Fibroblast of lung (primary cell): ENCODE data around the gene TWNK. TPM values are rescaled to one million over a fixed set of nuclear protein-coding genes. Genes with fewer than 3 reads are reported as not detected.

Experiments used
- DNase-seq, 2 donors: peaks; one replicate each; pipeline versions ENCODE4 v3.0.0 to v3.0.0-alpha.2; 2010; ENCODE audit warnings: low read depth in 2 of 2
- H2AFZ ChIP-seq: 2 replicates; pipeline ENCODE4 v1.5.1; 2012; ENCODE audit warnings: low read length, control low read depth, inconsistent platforms
- H3K27ac ChIP-seq: 2 replicates; pipeline ENCODE4 v1.5.1; 2011; ENCODE audit warnings: low read length, control low read depth; ENCODE audit not compliant: insufficient read depth
- H3K27me3 ChIP-seq: 2 replicates; pipeline ENCODE4 v1.5.1; 2011; ENCODE audit warnings: mild to moderate bottlenecking, low read length; ENCODE audit not compliant: control insufficient read depth, insufficient read depth
- H3K36me3 ChIP-seq: 2 replicates; pipeline ENCODE4 v1.5.1; 2011; ENCODE audit warnings: low read length; ENCODE audit not compliant: control insufficient read depth, insufficient read depth
- H3K4me1 ChIP-seq: 2 replicates; pipeline ENCODE4 v1.5.1; 2011; ENCODE audit warnings: low read length; ENCODE audit not compliant: control insufficient read depth, insufficient read depth; ENCODE audit errors: extremely low read depth
- H3K4me2 ChIP-seq: 2 replicates; pipeline ENCODE4 v1.5.1; 2011; ENCODE audit warnings: low read length, control low read depth; ENCODE audit not compliant: insufficient read depth; ENCODE audit errors: extremely low read depth
- H3K4me3 ChIP-seq, 4 experiments: fragments of 200-600 bp in 1 of 4; sonication (generic) in 1 of 4; replicated peaks in 1 of 4; 2 replicates each; pipeline ENCODE4 v1.5.1; 2011 to 2016; ENCODE audit warnings: low read length in 4 of 4, low read depth in 3 of 4, mild to moderate bottlenecking in 3 of 4, control low read depth in 2 of 4, inconsistent platforms in 1 of 4, mixed read lengths in 1 of 4; ENCODE audit not compliant: insufficient read depth in 1 of 4; ENCODE audit errors: control extremely low read depth in 1 of 4
- H3K79me2 ChIP-seq: 2 replicates; pipeline ENCODE4 v1.5.1; 2012; ENCODE audit warnings: mild to moderate bottlenecking, low read length, inconsistent platforms; ENCODE audit not compliant: control insufficient read depth, insufficient read depth
- H3K9ac ChIP-seq: 2 replicates; pipeline ENCODE4 v1.5.1; 2011; ENCODE audit warnings: mild to moderate bottlenecking, low read length, control low read depth; ENCODE audit not compliant: insufficient read depth
- H3K9me3 ChIP-seq: 2 replicates; pipeline ENCODE4 v1.5.1; 2012; ENCODE audit warnings: low read depth, low read length; ENCODE audit not compliant: control insufficient read depth, insufficient read depth
- H4K20me1 ChIP-seq: 2 replicates; pipeline ENCODE4 v1.5.1; 2011; ENCODE audit warnings: low read length; ENCODE audit not compliant: control insufficient read depth, insufficient read depth; ENCODE audit errors: extremely low read depth
- CTCF ChIP-seq, 2 donors: IDR thresholded peaks in 1 of 2; conservative IDR thresholded peaks in 1 of 2; 1 replicate in 1 of 2; 2 replicates in 1 of 2; pipeline ENCODE4 v1.5.1; 2011 to 2012; ENCODE audit warnings: low read length in 2 of 2, control low read depth in 1 of 2, inconsistent platforms in 1 of 2, low read depth in 1 of 2, mild to moderate bottlenecking in 1 of 2
- EZH2 ChIP-seq: IDR thresholded peaks from 2 replicates; pipeline ENCODE4 v1.5.1; 2012; ENCODE audit warnings: low read length, control low read depth, mild to moderate bottlenecking; ENCODE audit errors: missing control alignments
- polyA plus RNA-seq, 2 donors: library from polyadenylated mRNA; depleted of rRNA in 1 of 2; stranded (reverse) in 1 of 2; unstranded in 1 of 2; fragments of >200 nt; gene quantifications; 2 replicates each; pipeline ENCODE4 v1.2.1, GENCODE V29; 2011 to 2012; ENCODE audit warnings: missing spikeins in 1 of 2
- total RNA-seq: library from RNA; depleted of rRNA; stranded (reverse); fragments of >200 nt; gene quantifications from 2 replicates; pipeline ENCODE4 v1.2.1, GENCODE V29; 2014

TWNK gene
- total and polyA plus RNA-seq, 2 donors (not counting 1 experiment from before 2014, with no cell fraction given) = 3.8 to 6.1 TPM

GRCh38 chr10:101035314-101035713 lies 48.0 kb downstream of the TWNK start:
- Histone ChIP-seq H4K20me1 (no peaks in the 10 kb centered on the region), H3K79me2 (peaks cover 23% of the 10 kb centered on the region), H3K27me3 (no peaks in the 10 kb centered on the region), H3K4me1 (peaks cover 7% of the 10 kb centered on the region), H3K9me3 (no peaks in the 10 kb centered on the region), H2AFZ (no peak overlapping the region), H3K36me3 (peaks cover 24% of the 10 kb centered on the region), H3K4me2 (no peak overlapping the region), H3K27ac (no peak overlapping the region), H3K9ac (no peak overlapping the region), H3K4me3 (no peak overlapping the region)
- no peak for DNase-seq
- TF ChIP-seq EZH2 = no peak
- no peak for TF ChIP-seq CTCF (conservative IDR thresholded peaks at IDR 0.05 in 1 of 2, IDR thresholded peaks at IDR 0.05 in 1 of 2; ENCODE audit: low read depth in 1 of 2, low read length in 2 of 2)

GRCh38 chr10:101035916-101036702 lies 48.8 kb downstream of the TWNK start:
- Histone ChIP-seq H3K27me3 (no peaks in the 10 kb centered on the region), H3K27ac (no peak overlapping the region), H2AFZ (no peak overlapping the region), H3K36me3 (peaks cover 24% of the 10 kb centered on the region), H3K79me2 (peaks cover 23% of the 10 kb centered on the region), H4K20me1 (no peaks in the 10 kb centered on the region), H3K9me3 (no peaks in the 10 kb centered on the region), H3K4me2 (no peak overlapping the region), H3K9ac (no peak overlapping the region), H3K4me3 (no peak overlapping the region), H3K4me1 (peaks cover 4% of the 10 kb centered on the region)
- TF ChIP-seq EZH2 = no peak
- TF ChIP-seq CTCF (conservative IDR thresholded peaks at IDR 0.05 in 1 of 2, IDR thresholded peaks at IDR 0.05 in 1 of 2; ENCODE audit: low read depth in 1 of 2, low read length in 2 of 2) = no peak
- DNase-seq = no peak

GRCh38 chr10:101036726-101037125 lies 49.4 kb downstream of the TWNK start:
- TF ChIP-seq EZH2 (no peak), CTCF (conservative IDR thresholded peaks at IDR 0.05 in 1 of 2, IDR thresholded peaks at IDR 0.05 in 1 of 2; ENCODE audit: low read depth in 1 of 2, low read length in 2 of 2) (no peak)
- no peak overlapping the region for H3K27ac ChIP-seq
- no peak overlapping the region for H3K9ac ChIP-seq
- peaks cover 24% of the 10 kb centered on the region for H3K36me3 ChIP-seq
- H3K79me2 ChIP-seq = peaks cover 23% of the 10 kb centered on the region
- H2AFZ ChIP-seq = no peak overlapping the region
- no peaks in the 10 kb centered on the region for H3K9me3 ChIP-seq
- no peak for DNase-seq
- no peaks in the 10 kb centered on the region for H3K27me3 ChIP-seq
- no peak overlapping the region for H3K4me3 ChIP-seq
- H3K4me2 ChIP-seq = no peak overlapping the region
- peaks cover 4% of the 10 kb centered on the region for H3K4me1 ChIP-seq
- H4K20me1 ChIP-seq = no peaks in the 10 kb centered on the region
